Stimulated activated CD8-positive, alpha-beta memory T cell treated with anti-CD3 and anti-CD28 coated beads, Interleukin-7, amount 100 ng/mL, for 1 hour (primary cell): Measurements from ENCODE around the gene EMC7.

ENCODE experiments used
- DNase-seq, 2 donors: peaks; one replicate each; pipeline ENCODE4 v3.0.0-alpha.2; 2020; ENCODE audit warnings: low read depth in 2 of 2

Gene EMC7

GRCh38 chr15:34038871-34039789 lies 62.5 kb downstream of the EMC7 start, which contains the start of gene AVEN:
Gene AVEN (minus strand): TSS chr15:34039204. CDS start chr15:34039046, 158 bp downstream.
- DNase-seq, result peak; percentile 15 to 20

- DNase-seq, result peak; percentile 34 to 48
Observed at GRCh38 chr15:34038023-34038870, 63.4 kb downstream of the EMC7 start.
